Measurements from ENCODE around the gene TPK1. TPM values are rescaled to one million over a fixed set of nuclear protein-coding genes. Genes with fewer than 3 reads are reported as not detected.

TPK1 gene
- total RNA-seq, 1 experiment from 2014 or later = 3.1 TPM

- Mint-ChIP-seq H3K9me3 (no peaks in the 10 kb centered on the region), H3K4me1 (peaks cover 14 to 22% of the 10 kb centered on the region in 2 experiments), H3K27ac (no peak overlapping the region), H3K36me3 (ENCODE audit: insufficient read depth in 1 of 3, low read depth in 3 of 3) (no peaks in the 10 kb centered on the region; a peak in 1 of 7 replicates), H3K27me3 (ENCODE audit: low read depth) (no peaks in the 10 kb centered on the region), H3K4me3 (no peak overlapping the region)
- DNase-seq = no peak
- no peaks in the 10 kb centered on the region for H3K27me3 ChIP-seq (ENCODE audit: insufficient read depth, low read length)
- no peak overlapping the region for H2BK12ac ChIP-seq (ENCODE audit: insufficient read length, low read depth, low read length)
- H3K4me1 ChIP-seq (ENCODE audit: insufficient read depth, low read length) = peaks cover 2% of the 10 kb centered on the region; the same call in 1 of the 2 replicates
- no peak overlapping the region for H2AK5ac ChIP-seq (ENCODE audit: insufficient read length, low read length)
- no peak overlapping the region for H2BK5ac ChIP-seq (ENCODE audit: insufficient read length, low read length)
- no peak overlapping the region for H3K23ac ChIP-seq (ENCODE audit: insufficient read length, low read depth, low read length)
- H3K79me2 ChIP-seq (ENCODE audit: insufficient read depth, low read length) = no peaks in the 10 kb centered on the region
- H3K9ac ChIP-seq (ENCODE audit: extremely low read depth, insufficient read length, low read length) = no peak overlapping the region
- no peak overlapping the region for H4K91ac ChIP-seq (ENCODE audit: insufficient read length, low read depth, low read length)
- no peak overlapping the region for H4K8ac ChIP-seq (replicated peaks; ENCODE audit: insufficient read length, low read depth, low read length)
- H3K27ac ChIP-seq (ENCODE audit: insufficient read length, low read depth, low read length) = no peak overlapping the region
- no peak overlapping the region for H3K14ac ChIP-seq (ENCODE audit: insufficient read depth, low read length)
- no peak overlapping the region for H3K18ac ChIP-seq (ENCODE audit: insufficient read length, low read depth, low read length)
- no peak overlapping the region for H2BK15ac ChIP-seq (ENCODE audit: low read depth, low read length)
- no peak overlapping the region for H2BK20ac ChIP-seq (ENCODE audit: low read depth, low read length, poor library complexity, severe bottlenecking)
- H2BK120ac ChIP-seq (ENCODE audit: low read depth, low read length, poor library complexity, severe bottlenecking) = no peak overlapping the region
- no peak overlapping the region for H4K5ac ChIP-seq (ENCODE audit: insufficient read length, low read depth, low read length)
- H3K23me2 ChIP-seq (ENCODE audit: insufficient read length, low read depth, low read length, poor library complexity, severe bottlenecking) = no peaks in the 10 kb centered on the region
- no peaks in the 10 kb centered on the region for H4K20me1 ChIP-seq (ENCODE audit: control insufficient read depth, insufficient read depth, insufficient read length)
- H2AFZ ChIP-seq (ENCODE audit: low read length) = no peak overlapping the region
- TF ChIP-seq, protein P1, sequence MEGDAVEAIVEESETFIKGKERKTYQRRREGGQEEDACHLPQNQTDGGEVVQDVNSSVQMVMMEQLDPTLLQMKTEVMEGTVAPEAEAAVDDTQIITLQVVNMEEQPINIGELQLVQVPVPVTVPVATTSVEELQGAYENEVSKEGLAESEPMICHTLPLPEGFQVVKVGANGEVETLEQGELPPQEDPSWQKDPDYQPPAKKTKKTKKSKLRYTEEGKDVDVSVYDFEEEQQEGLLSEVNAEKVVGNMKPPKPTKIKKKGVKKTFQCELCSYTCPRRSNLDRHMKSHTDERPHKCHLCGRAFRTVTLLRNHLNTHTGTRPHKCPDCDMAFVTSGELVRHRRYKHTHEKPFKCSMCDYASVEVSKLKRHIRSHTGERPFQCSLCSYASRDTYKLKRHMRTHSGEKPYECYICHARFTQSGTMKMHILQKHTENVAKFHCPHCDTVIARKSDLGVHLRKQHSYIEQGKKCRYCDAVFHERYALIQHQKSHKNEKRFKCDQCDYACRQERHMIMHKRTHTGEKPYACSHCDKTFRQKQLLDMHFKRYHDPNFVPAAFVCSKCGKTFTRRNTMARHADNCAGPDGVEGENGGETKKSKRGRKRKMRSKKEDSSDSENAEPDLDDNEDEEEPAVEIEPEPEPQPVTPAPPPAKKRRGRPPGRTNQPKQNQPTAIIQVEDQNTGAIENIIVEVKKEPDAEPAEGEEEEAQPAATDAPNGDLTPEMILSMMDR (conservative IDR thresholded peaks at IDR 0.05) = no peak
- H3K9me3 ChIP-seq (ENCODE audit: control insufficient read depth, low read depth, low read length) = no peaks in the 10 kb centered on the region
- H3K56ac ChIP-seq (ENCODE audit: insufficient read length, low read depth, low read length) = no peak overlapping the region
- no peak overlapping the region for H3K4me2 ChIP-seq (ENCODE audit: insufficient read depth, insufficient read length, low read length)
- H3K79me1 ChIP-seq (ENCODE audit: insufficient read depth, low read depth, low read length, poor library complexity, severe bottlenecking) = no peaks in the 10 kb centered on the region
- no peak overlapping the region for H3T11ph ChIP-seq (ENCODE audit: low read length)
- no peak overlapping the region for H3K4ac ChIP-seq (ENCODE audit: low read depth, low read length)
These were observed 161.3 kb downstream of the TPK1 start for GRCh38 chr7:144674550-144674949.

Data from H9 (cell line).